Stimulated activated CD4-positive, alpha-beta T cell treated with anti-CD3 and anti-CD28 coated beads, Interleukin-12 subunit alpha, Interleukin-12 subunit beta, amount 100 ng/mL, for 24 hours (primary cell): Measurements from ENCODE around the gene KCNQ1OT1.

Source experiments
- DNase-seq, 2 experiments: peaks; one replicate each; pipeline ENCODE4 v3.0.0-alpha.2; 2020; ENCODE audit warnings: low read depth in 2 of 2

The KCNQ1OT1 gene

GRCh38 chr11:2719831-2720590 lies 20.2 kb upstream of the KCNQ1OT1 start:
- no peak for DNase-seq

- no peak for DNase-seq
Observed at GRCh38 chr11:2718817-2719438, 19.1 kb upstream of the KCNQ1OT1 start.

- no peak for DNase-seq
Observed at GRCh38 chr11:2717561-2718325, 17.9 kb upstream of the KCNQ1OT1 start.

- no peak for DNase-seq
Observed at GRCh38 chr11:2716376-2717095, 16.7 kb upstream of the KCNQ1OT1 start.

GRCh38 chr11:2715716-2716350 lies 16.0 kb upstream of the KCNQ1OT1 start:
- DNase-seq = no peak

- DNase-seq = no peak
Observed at GRCh38 chr11:2714871-2715270, 15.1 kb upstream of the KCNQ1OT1 start.

- DNase-seq = no peak
Observed at GRCh38 chr11:2714463-2714800, 14.6 kb upstream of the KCNQ1OT1 start.

GRCh38 chr11:2713661-2714462 lies 14.1 kb upstream of the KCNQ1OT1 start:
- DNase-seq = no peak

- no peak for DNase-seq
Observed at GRCh38 chr11:2713094-2713493, 13.3 kb upstream of the KCNQ1OT1 start.

- no peak for DNase-seq
Observed at GRCh38 chr11:2711161-2711560, 11.4 kb upstream of the KCNQ1OT1 start.

GRCh38 chr11:2709429-2709828 lies 9.6 kb upstream of the KCNQ1OT1 start:
- no peak for DNase-seq

- no peak for DNase-seq
Observed at GRCh38 chr11:2708757-2709281, 9.0 kb upstream of the KCNQ1OT1 start.

GRCh38 chr11:2708151-2708581 lies 8.4 kb upstream of the KCNQ1OT1 start:
- DNase-seq = no peak

- no peak for DNase-seq
Observed at GRCh38 chr11:2707736-2708135, 7.9 kb upstream of the KCNQ1OT1 start.

- no peak for DNase-seq
Observed at GRCh38 chr11:2706321-2706720, 6.5 kb upstream of the KCNQ1OT1 start.

- no peak for DNase-seq
Observed at GRCh38 chr11:2704896-2705606, 5.3 kb upstream of the KCNQ1OT1 start.

GRCh38 chr11:2704356-2704755 lies 4.6 kb upstream of the KCNQ1OT1 start:
- no peak for DNase-seq

- DNase-seq = no peak
Observed at GRCh38 chr11:2703363-2704141, 3.8 kb upstream of the KCNQ1OT1 start.

- DNase-seq = no peak
Observed at GRCh38 chr11:2702771-2703362, 3.1 kb upstream of the KCNQ1OT1 start.
